ENCODE data around the gene LRRFIP2. TPM values are rescaled to one million over a fixed set of nuclear protein-coding genes. Genes with fewer than 3 reads are reported as not detected.
"Not testable (repeated sequence)": the region's sequence is repeated elsewhere in the genome, so short reads cannot be mapped to it uniquely, and the experiment has no call there.

The LRRFIP2 gene
- total and polyA plus RNA-seq, 2 experiments from 2014 or later: 29.0 to 48.8 TPM

- Histone ChIP-seq H2AFZ (no peak overlapping the region), H3K9me2 (replicated peaks; ENCODE audit: insufficient read depth) (no peaks in the 10 kb centered on the region), H3K4me1 (ENCODE audit: insufficient read depth) (no peaks in the 10 kb centered on the region), H3K27me3 (no peaks in the 10 kb centered on the region), H4K20me1 (ENCODE audit: insufficient read depth, poor library complexity, severe bottlenecking) (no peaks in the 10 kb centered on the region), H3K4me3 (no peak overlapping the region), H3K4me2 (no peak overlapping the region), H3K36me3 (replicated peaks; ENCODE audit: insufficient read depth, low read depth) (no peaks in the 10 kb centered on the region), H3K79me2 (no peaks in the 10 kb centered on the region), H3K9me3 (ENCODE audit: low read depth) (no peaks in the 10 kb centered on the region), H3K27ac (no peak overlapping the region)
- no peak for TF ChIP-seq EZH2phosphoT487 (IDR thresholded peaks at IDR 0.05; ENCODE audit: low read depth, severe bottlenecking, unreplicated experiment)
- TF ChIP-seq, protein P1, sequence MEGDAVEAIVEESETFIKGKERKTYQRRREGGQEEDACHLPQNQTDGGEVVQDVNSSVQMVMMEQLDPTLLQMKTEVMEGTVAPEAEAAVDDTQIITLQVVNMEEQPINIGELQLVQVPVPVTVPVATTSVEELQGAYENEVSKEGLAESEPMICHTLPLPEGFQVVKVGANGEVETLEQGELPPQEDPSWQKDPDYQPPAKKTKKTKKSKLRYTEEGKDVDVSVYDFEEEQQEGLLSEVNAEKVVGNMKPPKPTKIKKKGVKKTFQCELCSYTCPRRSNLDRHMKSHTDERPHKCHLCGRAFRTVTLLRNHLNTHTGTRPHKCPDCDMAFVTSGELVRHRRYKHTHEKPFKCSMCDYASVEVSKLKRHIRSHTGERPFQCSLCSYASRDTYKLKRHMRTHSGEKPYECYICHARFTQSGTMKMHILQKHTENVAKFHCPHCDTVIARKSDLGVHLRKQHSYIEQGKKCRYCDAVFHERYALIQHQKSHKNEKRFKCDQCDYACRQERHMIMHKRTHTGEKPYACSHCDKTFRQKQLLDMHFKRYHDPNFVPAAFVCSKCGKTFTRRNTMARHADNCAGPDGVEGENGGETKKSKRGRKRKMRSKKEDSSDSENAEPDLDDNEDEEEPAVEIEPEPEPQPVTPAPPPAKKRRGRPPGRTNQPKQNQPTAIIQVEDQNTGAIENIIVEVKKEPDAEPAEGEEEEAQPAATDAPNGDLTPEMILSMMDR (IDR thresholded peaks at IDR 0.05; ENCODE audit: poor library complexity): no peak
- TF ChIP-seq EZH2 (IDR thresholded peaks at IDR 0.05; ENCODE audit: borderline replicate concordance): no peak
- 91% methylated on average over 3 of the region's 3 CpGs for WGBS (ENCODE audit: low lambda C conversion rate, missing lambda C conversion rate)
- DNase-seq (ENCODE audit: low spot score): no peak
Observed at GRCh38 chr3:37064747-37065146, 109.6 kb downstream of the LRRFIP2 start.

DNA sequence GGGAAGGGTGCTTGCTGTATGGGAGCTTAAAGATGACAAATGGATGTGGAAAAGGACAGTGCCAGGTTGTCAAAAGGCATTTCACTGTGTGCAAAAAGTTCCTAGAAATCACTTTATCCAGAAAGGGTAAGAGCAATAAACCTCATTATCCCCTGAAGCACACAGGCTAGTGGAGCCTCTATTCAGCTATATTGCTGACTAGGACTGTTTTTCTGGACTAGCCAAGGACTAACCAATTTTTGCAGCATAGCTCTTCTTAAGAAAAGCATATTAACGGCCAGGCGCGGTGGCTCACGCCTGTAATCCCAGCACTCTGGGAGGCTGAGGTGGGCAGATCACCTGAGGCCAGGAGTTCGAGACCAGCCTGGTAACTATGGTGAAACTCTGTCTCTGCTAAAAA is 116.3 kb downstream of the LRRFIP2 start:
- H3K9me3 ChIP-seq (ENCODE audit: low read depth): no peaks in the 10 kb centered on the region
- WGBS (ENCODE audit: low lambda C conversion rate, missing lambda C conversion rate): 100% methylated on average over 5 of the region's 5 CpGs
- H3K27me3 ChIP-seq: no peaks in the 10 kb centered on the region
- no peak overlapping the region for H3K4me3 ChIP-seq
- no peaks in the 10 kb centered on the region for H3K79me2 ChIP-seq
- no peak for DNase-seq (ENCODE audit: low spot score)
- H2AFZ ChIP-seq: no peak overlapping the region
- H4K20me1 ChIP-seq (ENCODE audit: insufficient read depth, poor library complexity, severe bottlenecking): no peaks in the 10 kb centered on the region
- no peak overlapping the region for H3K4me2 ChIP-seq
- H3K36me3 ChIP-seq (replicated peaks; ENCODE audit: insufficient read depth, low read depth): no peaks in the 10 kb centered on the region
- no peak overlapping the region for H3K27ac ChIP-seq
- no peak for TF ChIP-seq EZH2phosphoT487 (IDR thresholded peaks at IDR 0.05; ENCODE audit: low read depth, severe bottlenecking, unreplicated experiment)
- H3K4me1 ChIP-seq (ENCODE audit: insufficient read depth): no peaks in the 10 kb centered on the region
- H3K9me2 ChIP-seq (replicated peaks; ENCODE audit: insufficient read depth): no peaks in the 10 kb centered on the region

DNA sequence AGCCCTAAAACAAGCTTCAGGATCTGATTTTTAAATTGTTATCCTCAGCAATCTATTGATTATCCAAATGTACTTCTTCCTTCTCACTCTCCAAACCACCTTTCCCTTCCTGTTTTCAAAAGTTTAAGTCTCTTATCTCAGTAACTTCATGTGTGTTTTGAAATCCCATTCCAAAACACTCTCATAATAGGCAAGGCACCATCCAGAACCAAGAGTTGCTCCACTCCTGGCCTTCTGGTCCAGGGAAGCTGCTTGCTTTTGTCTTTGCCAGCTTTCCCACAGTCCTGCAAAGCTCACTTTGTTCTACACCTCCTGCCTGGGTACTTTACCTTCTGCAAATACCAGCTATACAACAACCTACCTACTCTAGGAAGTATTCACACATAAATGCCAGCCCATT is 117.6 kb downstream of the LRRFIP2 start:
- TF ChIP-seq EZH2phosphoT487 (IDR thresholded peaks at IDR 0.05; ENCODE audit: low read depth, severe bottlenecking, unreplicated experiment): no peak

DNA sequence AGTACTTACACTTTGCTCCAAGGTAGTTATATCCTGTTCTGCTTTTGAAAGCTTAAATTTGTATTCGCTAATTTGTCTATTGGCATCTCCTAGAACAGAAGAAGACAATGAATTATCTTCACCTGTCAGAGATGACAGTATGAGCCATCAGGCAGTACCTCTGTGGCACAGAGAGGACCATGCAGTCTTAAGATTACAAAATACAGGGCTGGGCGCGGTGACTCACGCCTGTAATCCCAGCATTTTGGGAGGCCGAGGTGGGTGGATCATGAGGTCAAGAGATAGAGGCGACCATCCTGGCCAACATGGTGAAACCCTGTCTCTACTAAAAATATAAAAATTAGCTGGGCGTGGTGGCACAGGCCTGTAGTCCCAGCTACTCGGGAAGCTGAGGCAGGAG is 119.3 kb downstream of the LRRFIP2 start:
- H3K9me3 ChIP-seq (ENCODE audit: low read depth); H3K4me2 ChIP-seq; H2AFZ ChIP-seq; H4K20me1 ChIP-seq (ENCODE audit: insufficient read depth, poor library complexity, severe bottlenecking); H3K4me3 ChIP-seq; H3K36me3 ChIP-seq (replicated peaks; ENCODE audit: insufficient read depth, low read depth); H3K27ac ChIP-seq; H3K79me2 ChIP-seq; H3K9me2 ChIP-seq (replicated peaks; ENCODE audit: insufficient read depth); H3K27me3 ChIP-seq; H3K4me1 ChIP-seq (ENCODE audit: insufficient read depth); DNase-seq (ENCODE audit: low spot score): not testable (repeated sequence)
- 96% methylated on average over 8 of the region's 8 CpGs for WGBS (ENCODE audit: low lambda C conversion rate, missing lambda C conversion rate)

More for the DNA sequence above, 117.6 kb downstream of the LRRFIP2 start:
- no peaks in the 10 kb centered on the region for H3K9me2 ChIP-seq (replicated peaks; ENCODE audit: insufficient read depth)
- no peaks in the 10 kb centered on the region for H3K27me3 ChIP-seq
- no peak overlapping the region for H3K4me2 ChIP-seq
- H3K4me1 ChIP-seq (ENCODE audit: insufficient read depth): no peaks in the 10 kb centered on the region
- no peaks in the 10 kb centered on the region for H3K9me3 ChIP-seq (ENCODE audit: low read depth)
- no peaks in the 10 kb centered on the region for H3K79me2 ChIP-seq
- no peak for DNase-seq (ENCODE audit: low spot score)
- H3K4me3 ChIP-seq: no peak overlapping the region
- no peak overlapping the region for H3K27ac ChIP-seq
- no peak overlapping the region for H2AFZ ChIP-seq
- no peaks in the 10 kb centered on the region for H4K20me1 ChIP-seq (ENCODE audit: insufficient read depth, poor library complexity, severe bottlenecking)
- no peaks in the 10 kb centered on the region for H3K36me3 ChIP-seq (replicated peaks; ENCODE audit: insufficient read depth, low read depth)

DNA sequence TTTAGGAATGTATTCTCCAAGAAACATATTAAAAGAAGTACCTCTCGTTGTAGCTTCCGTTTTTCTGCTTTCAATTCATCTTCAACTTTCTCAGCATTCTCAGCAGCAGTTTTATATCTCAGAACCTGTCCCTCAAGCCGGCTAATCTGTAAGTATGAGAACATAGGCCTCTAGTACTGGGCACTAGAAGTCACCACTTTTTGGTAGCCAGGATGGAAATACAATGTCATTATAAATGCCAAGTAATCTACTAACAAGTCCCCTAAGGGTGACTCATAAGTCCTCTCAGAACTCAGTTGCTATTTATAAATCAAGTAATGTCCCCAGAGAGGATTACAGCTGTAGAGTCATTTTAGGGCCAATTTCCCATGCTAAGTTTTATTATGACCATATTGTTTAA is 120.0 kb downstream of the LRRFIP2 start:
- H3K9me2 ChIP-seq (replicated peaks; ENCODE audit: insufficient read depth): no peaks in the 10 kb centered on the region
- no peaks in the 10 kb centered on the region for H3K79me2 ChIP-seq
- H3K4me2 ChIP-seq: no peak overlapping the region
- no peak for DNase-seq (ENCODE audit: low spot score)
- no peak overlapping the region for H3K27ac ChIP-seq
- H3K4me3 ChIP-seq: no peak overlapping the region
- no peaks in the 10 kb centered on the region for H4K20me1 ChIP-seq (ENCODE audit: insufficient read depth, poor library complexity, severe bottlenecking)
- H3K27me3 ChIP-seq: no peaks in the 10 kb centered on the region
- 89% methylated on average over 3 of the region's 3 CpGs for WGBS (ENCODE audit: low lambda C conversion rate, missing lambda C conversion rate)
- H3K4me1 ChIP-seq (ENCODE audit: insufficient read depth): no peaks in the 10 kb centered on the region
- no peaks in the 10 kb centered on the region for H3K36me3 ChIP-seq (replicated peaks; ENCODE audit: insufficient read depth, low read depth)
- no peaks in the 10 kb centered on the region for H3K9me3 ChIP-seq (ENCODE audit: low read depth)
- TF ChIP-seq, protein P1 (IDR thresholded peaks at IDR 0.05; ENCODE audit: poor library complexity): no peak
- TF ChIP-seq EZH2 (IDR thresholded peaks at IDR 0.05; ENCODE audit: borderline replicate concordance): no peak
- TF ChIP-seq EZH2phosphoT487 (IDR thresholded peaks at IDR 0.05; ENCODE audit: low read depth, severe bottlenecking, unreplicated experiment): no peak
- no peak overlapping the region for H2AFZ ChIP-seq
